Measurements from ENCODE around the gene TRIM6. TPM values are rescaled to one million over a fixed set of nuclear protein-coding genes. Genes with fewer than 3 reads are reported as not detected.
"Not testable (repeated sequence)": the region's sequence is repeated elsewhere in the genome, so short reads cannot be mapped to it uniquely, and the experiment has no call there.

Gene TRIM6
- total and polyA plus RNA-seq, 2 experiments from 2014 or later: 26.4 to 49.0 TPM

- TF ChIP-seq EZH2 (IDR thresholded peaks at IDR 0.05; ENCODE audit: low read depth, unreplicated experiment): no peak
These were observed 1.5 kb downstream of the TRIM6 start (continued) for GRCh38 chr11:5597953-5598352.

GRCh38 chr11:5600374-5600851 lies 4.0 kb downstream of the TRIM6 start:
- no peak overlapping the region for H2AFZ ChIP-seq
- no peaks in the 10 kb centered on the region for H3K27me3 ChIP-seq (ENCODE audit: insufficient read depth)
- H3K4me1 ChIP-seq (ENCODE audit: insufficient read depth): peaks cover 27% of the 10 kb centered on the region
- H3F3A ChIP-seq (replicated peaks; ENCODE audit: low read depth): 0 out of 2 replicates have a peak, but pooled peaks cover 3% of the 10 kb centered on the region
- TF ChIP-seq ZNF462 (CRISPR knock-in tag; IDR thresholded peaks at IDR 0.05) (no peak), NANOG (IDR thresholded peaks at IDR 0.05; ENCODE audit: borderline replicate concordance) (no peak), CTCF (conservative IDR thresholded peaks at IDR 0.05; ENCODE audit: low read depth in 2 of 2) (peak; percentile 81 to 82)
- 0 out of 2 replicates have a peak overlapping the region, but pooled peaks have one; percentile 6 for H3K27ac ChIP-seq (ENCODE audit: low read depth)
- peaks cover 3% of the 10 kb centered on the region for H4K20me1 ChIP-seq (replicated peaks; ENCODE audit: insufficient read depth)
- H3K79me2 ChIP-seq (replicated peaks; ENCODE audit: insufficient read depth): peaks cover 79% of the 10 kb centered on the region
- no peak overlapping the region for H3K27ac Mint-ChIP-seq
- H3K4me3 Mint-ChIP-seq: no peak overlapping the region
- H3K9me2 ChIP-seq (ENCODE audit: insufficient read depth): no peaks in the 10 kb centered on the region
- 0 out of 2 replicates have a peak overlapping the region, but pooled peaks have one; percentile 18 for H3K4me2 ChIP-seq
- peaks cover 45% of the 10 kb centered on the region for H3K4me1 Mint-ChIP-seq
- peaks cover 16% of the 10 kb centered on the region for H3K36me3 ChIP-seq (ENCODE audit: insufficient read depth)
- H3K27me3 Mint-ChIP-seq (ENCODE audit: insufficient read depth, low read depth, poor library complexity): peaks cover 8% of the 10 kb centered on the region
- DNase-seq (ENCODE audit: low spot score) (peak; percentile 92), ATAC-seq (peak; percentile 78)
- H3K9me3 Mint-ChIP-seq: no peaks in the 10 kb centered on the region
- peaks cover 24% of the 10 kb centered on the region for H3K36me3 Mint-ChIP-seq (ENCODE audit: low read depth)
- no peak overlapping the region for H3K4me3 ChIP-seq

DNA sequence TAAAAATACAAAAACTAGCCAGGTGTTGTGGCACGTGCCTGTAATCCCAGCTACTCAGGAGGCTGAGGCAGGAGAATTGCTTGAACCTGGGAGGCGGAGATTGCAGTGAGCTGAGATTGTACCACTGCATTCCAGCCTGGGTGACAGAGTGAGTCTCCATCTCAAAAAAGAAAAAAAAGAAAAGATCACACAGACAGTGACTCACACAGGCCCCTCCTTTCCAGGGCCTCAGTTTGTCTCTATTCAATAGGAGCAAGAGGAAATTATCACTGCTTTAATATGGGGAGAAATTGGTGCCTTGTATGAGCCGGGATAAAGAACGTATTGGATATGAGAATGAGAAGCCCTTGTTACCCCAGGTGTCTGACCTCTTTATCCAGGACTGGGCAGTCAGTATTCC lies 6.4 kb downstream of the TRIM6 start:
- Histone ChIP-seq H3K36me3 (ENCODE audit: insufficient read depth) (peaks cover 36% of the 10 kb centered on the region), H3K79me2 (replicated peaks; ENCODE audit: insufficient read depth) (peaks cover 74% of the 10 kb centered on the region), H3K4me1 (ENCODE audit: insufficient read depth) (peaks cover 20% of the 10 kb centered on the region)
- not testable (repeated sequence) for H3F3A ChIP-seq (replicated peaks; ENCODE audit: low read depth); H3K9me2 ChIP-seq (ENCODE audit: insufficient read depth); H2AFZ ChIP-seq; H3K4me3 ChIP-seq; ATAC-seq; H3K9me3 Mint-ChIP-seq; H3K27ac ChIP-seq (ENCODE audit: low read depth); H3K27me3 ChIP-seq (ENCODE audit: insufficient read depth); H3K4me3 Mint-ChIP-seq; H3K4me2 ChIP-seq; H4K20me1 ChIP-seq (replicated peaks; ENCODE audit: insufficient read depth); H3K27me3 Mint-ChIP-seq (ENCODE audit: insufficient read depth, low read depth, poor library complexity); H3K27ac Mint-ChIP-seq; DNase-seq (ENCODE audit: low spot score)
- Mint-ChIP-seq H3K4me1 (peaks cover 33% of the 10 kb centered on the region), H3K36me3 (ENCODE audit: low read depth) (peaks cover 44% of the 10 kb centered on the region)
